NCI-H82 (cell line): ENCODE results near the gene VKORC1.
A peak's percentile ranks its signal among the peaks of the same experiment; 100 is the strongest.
"Not testable (repeated sequence)": the region's sequence is repeated elsewhere in the genome, so short reads cannot be mapped to it uniquely, and the experiment has no call there.

ENCODE experiments used
- DNase-seq: peaks from one replicate; lab custom pipeline; 2025; lab: John Stamatoyannopoulos, UW

VKORC1 gene

GRCh38 chr16:31094424-31095120 is at the start of gene VKORC1:
Gene VKORC1, minus strand, starts transcription at chr16:31094797. Its CDS starts 68 bp downstream, at chr16:31094729.
- peak; percentile 98 for DNase-seq

DNA sequence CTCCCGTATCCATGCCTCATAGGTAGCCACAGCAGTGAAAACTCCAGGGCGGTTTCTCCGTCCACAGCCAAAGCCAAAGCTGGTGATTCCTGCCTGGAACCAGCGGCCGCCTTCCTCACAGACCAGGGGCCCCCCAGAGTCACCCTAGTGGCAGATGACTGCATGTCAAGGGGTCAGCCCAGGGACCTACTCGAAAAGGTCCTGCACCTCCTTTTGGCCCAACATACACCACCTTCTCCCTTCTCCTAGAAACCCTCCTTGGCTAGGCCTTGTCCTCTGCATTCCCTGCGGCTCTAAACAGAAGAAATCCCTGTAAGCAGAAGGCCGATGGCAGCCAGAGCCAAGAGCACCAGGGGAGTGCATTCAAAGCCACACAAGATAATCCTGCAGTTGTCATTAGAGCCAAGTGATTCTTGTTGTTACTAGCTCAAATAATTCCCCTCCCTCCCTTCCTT is 49.1 kb upstream of the VKORC1 start:
- DNase-seq, result peak; percentile 14

- no peak for DNase-seq
These were observed 48.6 kb upstream of the VKORC1 start for GRCh38 chr16:31143011-31143693.

GRCh38 chr16:31142109-31143010 is 47.8 kb upstream of the VKORC1 start:
- DNase-seq, result peak; percentile 99

- no peak for DNase-seq
These were observed 47.0 kb upstream of the VKORC1 start for GRCh38 chr16:31141489-31142108.

DNA sequence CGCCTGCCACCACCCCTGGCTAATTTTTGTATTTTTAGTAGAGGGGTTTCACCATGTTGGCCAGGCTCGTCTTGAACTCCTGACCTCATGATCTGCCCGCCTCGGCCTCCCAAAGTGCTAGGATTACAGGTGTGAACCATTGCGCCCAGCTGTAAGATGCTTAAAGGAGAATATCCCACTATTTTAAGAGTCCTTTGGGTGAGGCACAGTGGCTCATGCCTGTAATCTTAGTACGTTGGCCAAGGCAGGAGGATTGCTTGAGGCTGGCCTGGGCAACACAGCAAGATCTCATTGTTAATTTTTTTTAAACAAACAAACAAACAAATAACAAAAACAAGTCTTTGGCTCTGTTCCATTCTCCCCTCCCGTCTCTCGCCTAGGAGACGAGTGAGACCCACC is 46.5 kb upstream of the VKORC1 start:
- not testable (repeated sequence) for DNase-seq

DNA sequence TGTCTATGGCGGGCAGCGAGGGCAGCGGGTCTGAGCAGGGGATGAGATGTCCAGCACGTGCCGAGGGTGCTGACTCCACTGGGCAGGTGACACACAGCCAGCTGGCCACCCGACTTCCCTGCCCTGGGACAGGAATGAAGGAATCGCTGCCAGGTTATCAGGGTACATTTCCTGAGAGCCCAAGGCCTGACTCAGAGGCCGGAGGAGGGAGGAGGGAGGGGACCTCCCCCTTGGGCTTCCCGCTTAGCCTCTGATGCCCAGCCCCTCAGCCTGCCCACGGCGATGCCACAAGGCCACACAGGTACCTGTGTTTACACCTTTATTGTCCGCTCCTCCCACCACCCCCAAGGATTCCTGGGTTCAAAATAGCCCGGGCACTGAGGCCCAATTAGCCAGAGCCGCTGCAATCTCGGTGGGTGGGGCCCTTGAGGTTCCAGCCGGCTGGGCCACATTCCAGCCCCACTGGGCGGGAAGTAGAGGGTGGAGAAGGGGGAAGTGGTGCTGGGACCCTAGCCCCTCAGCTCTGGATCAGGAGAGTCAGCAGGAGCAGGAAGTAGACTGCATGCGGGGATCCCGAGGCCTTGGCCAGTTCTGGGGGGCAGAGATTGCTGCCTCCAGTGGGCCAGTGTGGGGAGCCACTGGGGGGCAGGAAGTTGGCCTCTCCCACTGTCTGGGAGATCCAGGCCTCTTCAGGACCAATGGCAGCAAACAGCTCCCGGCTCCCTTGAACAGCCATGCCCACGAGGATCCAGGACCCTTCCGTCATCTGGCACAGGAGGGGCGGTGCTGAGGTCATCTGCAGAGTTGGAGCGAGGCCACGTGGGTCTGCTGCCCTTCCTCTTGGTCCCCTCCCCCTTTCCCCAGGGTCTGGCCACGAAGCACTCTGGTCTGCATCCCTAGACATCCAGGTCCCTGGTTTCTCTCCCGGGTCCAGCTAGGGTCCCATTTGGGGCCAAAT is 44.3 kb upstream of the VKORC1 start:
- DNase-seq, result no peak

DNA sequence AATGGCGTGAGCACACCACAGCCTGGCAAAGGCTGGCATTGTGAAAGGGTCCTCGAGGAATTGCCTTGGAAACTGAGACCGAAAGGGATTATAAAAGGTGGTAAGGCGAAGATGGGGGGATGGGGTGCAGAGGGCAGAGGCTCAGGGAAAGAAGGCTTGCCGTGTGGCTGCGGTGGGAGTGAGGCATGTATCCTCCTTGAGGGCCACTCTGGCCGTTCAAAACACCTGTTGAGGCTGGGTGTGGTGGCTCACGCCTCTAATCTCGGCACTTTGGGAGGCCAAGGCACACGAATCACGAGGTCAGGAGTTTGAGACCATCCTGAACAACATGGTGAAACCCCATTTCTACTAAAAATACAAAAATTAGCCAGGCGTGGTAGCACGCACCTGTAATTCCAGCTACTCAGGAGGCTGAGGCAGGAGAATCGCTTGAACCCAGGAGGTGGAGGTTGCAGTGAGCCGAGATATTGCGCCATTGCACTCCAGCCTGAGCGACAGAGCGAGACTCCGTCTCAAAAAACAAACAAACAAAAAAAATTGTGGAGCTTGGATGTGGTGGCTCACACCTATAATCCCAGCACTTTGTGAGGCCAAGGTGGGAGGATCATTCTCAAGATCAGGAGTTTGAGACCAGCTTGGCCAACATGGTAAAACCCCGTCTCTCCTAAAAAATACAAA is 42.4 kb upstream of the VKORC1 start:
- DNase-seq, result not testable (repeated sequence)

GRCh38 chr16:31136287-31136662 is 41.7 kb upstream of the VKORC1 start:
- no peak for DNase-seq

- peak; percentile 14 for DNase-seq
These were observed 41.1 kb upstream of the VKORC1 start, which contains the start of gene PRSS8 for GRCh38 chr16:31135535-31136286. Gene PRSS8, minus strand, starts transcription at chr16:31135727. Its CDS starts 229 bp downstream, at chr16:31135498.

DNA sequence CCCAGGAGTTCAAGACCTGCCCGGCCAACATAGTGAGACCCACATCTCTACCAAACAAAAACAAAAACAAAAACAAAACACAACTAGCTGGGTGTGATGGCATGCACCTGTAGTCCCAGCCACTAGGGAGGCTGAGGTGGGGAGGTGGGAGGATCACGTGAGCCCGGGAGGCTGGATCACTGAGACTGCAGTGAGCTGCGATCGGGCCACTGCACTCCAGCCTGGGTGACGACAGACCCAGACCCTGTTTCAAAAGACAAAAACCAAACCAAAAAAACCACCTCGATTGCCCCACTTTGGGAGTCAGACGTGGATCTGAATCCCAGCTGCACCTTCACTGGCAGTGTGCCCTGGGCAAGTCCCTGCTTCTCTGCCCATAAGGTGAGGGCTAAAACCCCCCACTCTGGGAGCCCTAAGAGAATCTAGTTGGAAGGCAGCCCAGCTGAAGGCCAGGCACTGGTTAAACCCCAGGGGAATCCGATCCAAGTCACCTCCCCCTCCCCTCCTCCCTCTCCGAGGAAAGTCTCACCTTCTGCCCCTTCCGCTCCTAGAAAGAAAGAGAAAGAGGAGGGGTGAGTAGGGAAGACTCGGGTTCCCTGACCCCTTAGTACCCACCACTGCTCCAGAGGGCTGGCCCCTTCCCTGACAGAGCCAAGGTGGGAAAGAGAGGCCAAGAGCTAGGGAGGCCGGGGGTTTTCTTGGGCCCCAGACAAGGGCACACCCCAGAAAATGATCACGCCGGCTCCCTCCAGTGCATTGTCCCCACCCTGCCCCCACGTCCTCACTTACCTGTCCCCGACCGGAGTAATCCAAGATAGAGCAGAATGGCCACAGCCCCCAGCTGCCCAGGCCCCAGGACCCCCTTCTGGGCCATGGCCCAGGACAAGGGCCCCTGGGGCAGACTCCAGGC is 40.3 kb upstream of the VKORC1 start:
- DNase-seq, result peak; percentile 87

DNA sequence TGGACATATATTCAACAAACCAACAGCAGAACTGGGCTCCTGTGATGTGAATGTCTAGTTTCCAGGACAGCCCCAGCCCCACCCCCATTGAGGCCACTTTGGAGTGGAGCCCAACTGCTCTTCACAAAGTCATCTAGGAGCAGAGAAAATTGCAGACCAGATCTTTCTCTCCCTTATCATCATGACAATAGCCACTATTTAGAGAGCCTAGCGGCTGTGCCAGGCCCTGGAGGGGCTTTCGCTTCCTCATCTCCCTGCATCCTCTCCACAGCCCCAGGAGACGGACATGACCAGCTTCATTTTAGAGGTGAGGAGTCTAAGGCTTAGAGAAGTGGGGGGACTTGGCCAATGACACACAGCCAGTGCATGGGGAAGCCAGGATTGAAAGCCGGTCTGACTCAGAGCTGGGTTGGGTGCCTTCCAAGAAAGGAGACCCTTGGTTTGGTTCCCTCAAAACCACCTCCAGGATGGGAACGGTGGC is 39.5 kb upstream of the VKORC1 start:
- DNase-seq, result no peak

DNA sequence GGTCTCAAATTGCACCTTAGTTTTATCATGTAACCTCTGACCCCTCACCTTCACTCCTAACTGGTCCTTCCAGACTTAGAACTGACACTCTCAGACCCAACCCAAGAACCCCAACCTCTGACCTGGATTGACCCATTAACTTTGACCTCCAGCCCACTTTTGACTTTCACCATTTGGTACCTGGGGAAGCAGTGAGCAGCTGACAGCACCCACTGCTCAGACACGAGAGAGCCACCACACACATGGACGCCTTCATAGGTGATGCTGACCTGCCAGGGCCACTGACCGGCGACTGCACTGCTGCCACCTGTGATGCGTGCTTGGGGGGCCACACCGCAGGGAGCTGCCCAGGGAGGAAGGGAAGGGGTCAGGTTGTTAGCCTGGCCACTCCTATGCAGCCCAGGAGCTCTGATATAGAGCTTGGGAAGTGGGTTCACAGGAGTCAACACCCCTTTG is 38.5 kb upstream of the VKORC1 start:
- DNase-seq, result no peak

DNA sequence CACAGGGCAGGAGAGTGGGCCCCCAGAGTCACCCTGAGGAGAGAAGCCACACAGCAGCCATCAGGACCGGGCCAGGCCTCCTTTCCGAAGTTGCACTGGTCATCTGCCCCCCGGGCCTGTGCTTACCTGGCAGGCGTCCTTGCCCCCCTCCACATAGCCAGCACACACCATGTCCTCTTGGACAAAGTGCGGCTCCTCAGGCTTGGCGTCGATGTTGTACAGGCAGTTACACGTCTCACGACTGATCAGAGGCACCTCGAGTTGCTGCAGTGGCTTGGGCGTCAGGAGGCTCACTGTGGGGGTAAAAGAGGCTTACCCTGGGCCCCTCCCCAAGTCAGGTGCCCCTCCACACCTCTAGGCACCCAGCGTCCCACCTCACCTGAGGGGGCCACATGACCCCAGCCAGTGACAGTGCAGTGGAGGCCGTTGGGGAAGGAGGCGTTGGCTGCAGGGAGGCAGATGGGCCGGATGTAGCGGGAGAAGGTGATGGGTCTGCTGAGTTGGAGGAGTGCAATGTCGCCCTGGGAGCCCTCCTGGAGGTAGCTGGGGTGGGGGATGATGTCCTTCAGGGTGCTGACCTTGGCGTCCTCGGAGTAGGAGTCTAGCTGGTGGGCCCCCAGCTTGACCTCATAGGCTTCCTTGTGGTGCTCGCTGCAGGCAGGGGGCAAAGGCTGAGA is 37.8 kb upstream of the VKORC1 start:
- DNase-seq, result no peak

- no peak for DNase-seq
These were observed 37.3 kb upstream of the VKORC1 start for GRCh38 chr16:31131841-31132271.

GRCh38 chr16:31131416-31131815 is 36.8 kb upstream of the VKORC1 start:
- no peak for DNase-seq

DNA sequence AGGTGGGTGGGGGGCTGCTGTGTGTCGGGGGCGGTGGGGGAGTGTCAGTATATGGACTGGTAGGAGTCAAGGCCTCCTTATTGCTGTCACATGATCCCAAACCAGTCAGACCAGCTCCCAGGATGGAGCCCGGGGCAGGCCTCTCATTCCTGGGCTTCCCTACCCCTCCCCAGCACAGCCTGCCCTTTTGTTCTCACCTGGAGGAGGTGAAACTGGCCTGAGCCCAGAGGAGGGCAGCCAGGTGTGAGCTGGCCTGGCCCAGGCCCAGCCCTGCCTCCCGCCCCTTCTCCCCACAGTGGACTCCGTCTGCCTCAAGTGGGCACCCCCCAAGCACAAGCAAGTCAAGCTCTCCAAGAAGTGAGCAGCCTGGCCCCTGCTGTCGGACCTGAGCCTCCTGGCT is 36.3 kb upstream of the VKORC1 start:
- no peak for DNase-seq
